Mesodermal cell (in vitro differentiated cells): Measurements from ENCODE around the gene LSMEM2.

ENCODE experiments used
- H3K27ac ChIP-seq: 2 replicates; pipeline ENCODE4 v1.7.0; 2013; ENCODE audit warnings: mild to moderate bottlenecking, low read depth, low read length, moderate library complexity; ENCODE audit not compliant: severe bottlenecking
- H3K36me3 ChIP-seq: 2 replicates; pipeline ENCODE4 v1.7.1; 2013; ENCODE audit warnings: mild to moderate bottlenecking, low read length, moderate library complexity; ENCODE audit not compliant: control insufficient read depth, insufficient read depth
- H3K4me1 ChIP-seq: one replicate; pipeline ENCODE4 v1.7.1; 2013; ENCODE audit warnings: mild to moderate bottlenecking, low read length; ENCODE audit not compliant: insufficient read depth, control insufficient read depth, poor library complexity, severe bottlenecking
- H3K4me3 ChIP-seq: 2 replicates; pipeline ENCODE4 v1.7.0; 2013; ENCODE audit warnings: low read length, control low read depth, mild to moderate bottlenecking; ENCODE audit not compliant: insufficient read depth, poor library complexity, severe bottlenecking; ENCODE audit errors: extremely low read depth
- H3K9me3 ChIP-seq: 2 replicates; pipeline ENCODE4 v1.7.1; 2013; ENCODE audit warnings: mild to moderate bottlenecking, low read length, moderate library complexity; ENCODE audit not compliant: control insufficient read depth
- WGBS, 2 experiments: methylation state at CpG; one replicate each; pipeline ENCODE4 v1.1.5; 2013; ENCODE audit warnings: missing lambda C conversion rate in 2 of 2; ENCODE audit not compliant: insufficient coverage in 2 of 2; 5-methylcytosine and 5-hydroxymethylcytosine counted together

The LSMEM2 gene

DNA sequence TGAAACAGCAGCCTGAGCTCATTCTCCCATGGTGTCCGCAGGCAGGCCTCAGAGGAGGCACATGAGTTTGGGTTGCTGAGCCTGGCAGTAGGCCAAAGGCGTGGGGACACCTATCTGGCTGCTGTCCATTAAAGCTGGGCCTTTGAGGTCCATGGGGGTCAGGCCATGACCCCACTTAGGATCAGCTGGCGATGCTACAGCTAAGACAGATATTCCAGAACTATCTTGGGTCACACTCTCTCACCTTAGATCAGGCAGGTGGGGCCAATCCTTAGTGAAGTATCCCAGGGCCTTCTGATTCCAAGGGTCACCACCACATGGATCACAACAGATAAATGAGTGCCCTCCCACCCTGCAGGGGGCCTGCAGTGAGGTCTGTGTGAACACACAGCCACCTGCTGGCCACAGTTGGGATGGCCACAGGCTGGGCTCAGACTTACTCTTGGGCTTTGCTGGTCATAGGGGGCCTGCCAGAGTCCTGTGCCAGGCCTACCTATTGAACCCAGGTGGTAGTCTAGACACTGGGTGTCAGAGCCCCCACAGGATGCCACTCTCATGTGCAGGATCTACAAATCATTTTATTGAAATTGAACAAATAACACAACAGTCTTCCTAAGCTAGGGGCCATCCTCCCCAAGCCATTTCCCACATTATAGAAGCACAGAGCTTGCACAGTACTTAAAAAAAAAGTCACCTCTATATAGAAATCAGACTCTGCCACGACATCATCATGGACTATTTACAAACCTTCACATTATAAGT, 45.6 kb downstream of the LSMEM2 start:
- peaks cover 44% of the 10 kb centered on the region for H3K4me1 ChIP-seq
- WGBS, 2 experiments: 73 to 80% methylated on average over 4 of the region's 4 CpGs
- no peaks in the 10 kb centered on the region for H3K9me3 ChIP-seq
- no peak overlapping the region for H3K4me3 ChIP-seq
- H3K27ac ChIP-seq: no peak overlapping the region
- H3K36me3 ChIP-seq: peaks cover 36% of the 10 kb centered on the region

GRCh38 chr3:50325113-50325480, 46.2 kb downstream of the LSMEM2 start:
- Histone ChIP-seq H3K4me3 (no peak overlapping the region), H3K27ac (no peak overlapping the region), H3K36me3 (peaks cover 36% of the 10 kb centered on the region), H3K4me1 (peaks cover 40% of the 10 kb centered on the region), H3K9me3 (no peaks in the 10 kb centered on the region)
- no CpG with 5 or more reads among the region's 2 CpGs for WGBS, 2 experiments

DNA sequence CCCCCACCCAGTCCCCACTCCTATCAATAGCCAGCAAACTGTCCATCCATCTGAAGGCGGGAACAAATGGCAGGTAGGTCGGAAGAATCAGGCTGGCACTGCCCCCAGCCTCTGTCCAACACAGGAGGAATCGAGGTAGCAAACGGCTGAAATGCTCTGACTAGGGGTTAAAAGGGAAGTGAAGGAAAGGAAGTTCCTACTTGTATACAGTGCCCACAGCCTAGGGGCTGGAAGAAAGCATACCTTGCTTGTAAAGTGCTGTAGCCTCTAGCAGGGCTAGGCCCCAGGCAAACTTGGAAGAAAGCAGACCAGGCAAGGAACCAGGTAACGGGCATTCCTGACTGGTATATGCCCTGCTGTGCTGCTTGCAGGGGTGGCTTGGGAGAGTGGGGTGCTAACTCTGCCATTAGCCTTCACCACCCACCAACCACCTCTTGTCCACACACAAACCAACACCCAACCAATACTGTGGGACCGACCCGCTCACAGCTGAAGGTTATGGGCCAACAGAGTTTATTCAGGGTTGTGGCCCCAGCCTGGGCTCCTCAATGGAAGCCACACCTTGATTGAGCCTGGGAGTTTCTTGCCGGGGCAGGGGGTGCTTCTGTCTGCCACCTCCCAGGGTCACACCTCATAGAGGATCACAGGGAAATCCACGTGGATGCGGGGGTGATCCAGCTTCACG, 46.8 kb downstream of the LSMEM2 start:
- Histone ChIP-seq H3K4me1 (peaks cover 37% of the 10 kb centered on the region), H3K27ac (no peak overlapping the region), H3K4me3 (no peak overlapping the region), H3K36me3 (peaks cover 38% of the 10 kb centered on the region), H3K9me3 (no peaks in the 10 kb centered on the region)
- 90 to 95% methylated on average over 9 to 11 of the region's 11 CpGs for WGBS, 2 experiments

GRCh38 chr3:50326182-50326541, 47.3 kb downstream of the LSMEM2 start:
- 94 to 96% methylated on average over 3 to 7 of the region's 8 CpGs for WGBS, 2 experiments
- Histone ChIP-seq H3K9me3 (no peaks in the 10 kb centered on the region), H3K4me1 (peaks cover 37% of the 10 kb centered on the region), H3K4me3 (no peak overlapping the region), H3K27ac (no peak overlapping the region), H3K36me3 (peaks cover 44% of the 10 kb centered on the region)

DNA sequence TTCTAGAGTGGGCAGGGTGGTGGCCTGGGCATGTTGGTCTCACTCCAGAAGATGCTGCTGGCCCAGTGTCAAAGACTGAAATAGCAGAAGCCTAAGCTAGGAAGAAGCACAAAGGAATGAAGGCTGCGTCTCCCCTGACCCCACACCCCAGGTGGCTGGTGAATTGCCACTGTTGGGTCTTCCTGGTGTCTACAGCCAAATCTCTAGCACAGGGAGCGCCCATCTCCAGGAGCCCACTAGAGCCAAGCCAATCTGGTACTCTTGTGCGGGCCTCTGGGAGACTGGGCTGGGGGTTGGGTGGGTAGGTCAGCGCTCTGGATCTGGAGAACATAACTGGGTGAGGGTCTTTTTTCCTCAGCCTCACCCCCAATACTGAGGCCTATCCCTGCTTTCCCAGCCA, 48.2 kb downstream of the LSMEM2 start:
- H3K4me1 ChIP-seq: peaks cover 34% of the 10 kb centered on the region
- H3K4me3 ChIP-seq: peak overlapping the region; percentile 91
- 90 to 100% methylated on average over 2 of the region's 4 CpGs for WGBS, 2 experiments
- no peaks in the 10 kb centered on the region for H3K9me3 ChIP-seq
- peaks cover 53% of the 10 kb centered on the region for H3K36me3 ChIP-seq
- H3K27ac ChIP-seq: no peak overlapping the region

GRCh38 chr3:50327943-50328691, 49.2 kb downstream of the LSMEM2 start, which contains the start of gene TUSC2:
TUSC2 (minus strand) TSS chr3:50328223; CDS start chr3:50328099, 124 bp downstream.
- Histone ChIP-seq H3K9me3 (no peaks in the 10 kb centered on the region), H3K27ac (peak within 1 kb of the TSS; percentile 57), H3K4me3 (peak within 1 kb of the TSS; percentile 91), H3K4me1 (peaks cover 24% of the 10 kb centered on the region), H3K36me3 (peaks cover 61% of the 10 kb centered on the region)
- 8 to 12% methylated on average over 37 to 46 of the region's 55 CpGs for WGBS, 2 experiments

DNA sequence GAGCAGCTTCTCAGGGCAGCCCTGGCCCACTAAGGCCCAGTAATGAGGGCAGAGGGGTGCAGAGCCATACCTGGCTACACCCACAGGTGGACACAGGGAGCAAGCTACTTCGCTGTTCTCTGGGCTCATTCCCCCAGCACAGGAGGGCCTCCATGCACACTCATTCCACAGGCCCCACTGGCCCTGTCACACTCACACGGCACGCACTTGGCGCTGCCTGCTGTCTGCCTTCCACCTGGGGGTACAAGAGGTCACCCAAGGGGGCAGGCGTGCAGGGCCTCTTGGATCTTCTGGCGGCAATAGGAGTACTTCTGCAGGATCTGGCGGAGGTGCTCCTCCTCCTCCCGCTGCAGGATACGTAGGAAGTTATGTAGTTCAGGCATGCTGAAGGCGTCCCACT, 51.4 kb downstream of the LSMEM2 start:
- peaks cover 61% of the 10 kb centered on the region for H3K36me3 ChIP-seq
- H3K27ac ChIP-seq: no peak overlapping the region
- H3K4me3 ChIP-seq: no peak overlapping the region
- H3K9me3 ChIP-seq: no peaks in the 10 kb centered on the region
- H3K4me1 ChIP-seq: peaks cover 26% of the 10 kb centered on the region
- 94 to 98% methylated on average over 8 of the region's 10 CpGs for WGBS, 2 experiments

- H3K9me3 ChIP-seq: no peaks in the 10 kb centered on the region
- peaks cover 50% of the 10 kb centered on the region for H3K36me3 ChIP-seq
- no peak overlapping the region for H3K4me3 ChIP-seq
- 97 to 99% methylated on average over 19 of the region's 19 CpGs for WGBS, 2 experiments
- peaks cover 34% of the 10 kb centered on the region for H3K4me1 ChIP-seq
- no peak overlapping the region for H3K27ac ChIP-seq
Measured at GRCh38 chr3:50331364-50331907, 52.5 kb downstream of the LSMEM2 start.

DNA sequence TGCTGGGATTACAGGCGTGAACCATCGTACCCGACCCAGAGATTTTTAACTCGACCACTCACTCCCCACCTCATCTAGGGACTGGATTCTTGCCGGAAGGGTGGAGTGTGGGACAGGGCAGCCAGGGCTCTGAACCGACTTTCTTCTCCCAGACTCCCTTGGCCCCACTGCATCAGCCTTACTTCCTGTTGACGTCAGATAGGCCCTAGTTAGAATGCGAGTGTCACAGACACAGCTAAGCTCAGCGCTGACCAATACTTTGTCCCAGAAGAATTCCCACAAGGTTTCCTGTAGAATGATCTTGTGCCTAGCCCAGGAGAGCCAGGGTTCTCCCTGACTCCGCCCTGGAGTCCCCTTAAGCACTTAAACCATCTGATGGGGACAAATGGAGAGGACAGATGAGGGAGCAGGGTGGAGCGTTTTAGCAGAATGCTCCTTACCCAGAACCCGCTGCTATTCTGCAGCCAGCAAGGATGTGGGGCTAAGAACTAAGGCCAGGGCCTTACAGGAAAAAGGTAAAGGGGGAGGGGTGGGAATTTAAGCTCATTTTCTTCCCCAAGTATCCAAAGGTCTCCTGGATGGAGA, 54.9 kb downstream of the LSMEM2 start:
- peaks cover 48% of the 10 kb centered on the region for H3K36me3 ChIP-seq

DNA sequence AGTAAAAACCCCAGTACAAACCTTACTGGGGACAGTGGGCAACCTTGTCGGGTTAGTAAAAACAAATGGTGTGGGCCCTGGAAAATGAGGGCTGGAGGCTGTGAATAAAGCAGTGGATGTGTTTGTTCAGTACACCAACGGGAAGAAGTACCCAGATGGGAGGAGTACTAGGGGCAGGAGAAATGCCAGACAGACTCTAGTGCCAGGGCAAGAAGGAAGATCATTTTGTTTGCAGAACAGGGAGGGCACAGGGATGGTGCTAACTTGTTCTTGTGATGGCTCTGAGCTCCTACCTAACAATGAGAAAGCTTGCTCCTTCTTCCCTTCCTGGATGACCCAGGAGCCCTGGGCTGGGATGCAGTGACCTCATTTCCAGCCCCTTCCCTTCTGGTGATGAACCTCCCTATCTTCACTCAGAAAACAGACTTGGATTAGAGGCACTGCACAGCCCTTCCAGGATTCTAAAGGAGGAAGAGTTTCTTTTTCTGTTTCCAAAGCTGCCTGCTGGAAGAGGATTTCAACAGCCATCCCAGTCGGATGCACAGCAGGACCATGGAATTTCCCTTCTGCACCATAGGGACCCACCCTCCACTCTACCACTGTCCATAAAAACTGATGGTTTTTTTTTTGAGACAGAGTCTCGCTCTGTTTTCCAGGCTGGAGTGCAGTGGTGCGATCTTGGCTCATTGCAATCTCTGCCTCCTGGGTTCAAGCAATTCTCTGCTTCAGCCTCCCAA, 55.6 kb downstream of the LSMEM2 start:
- 95 to 96% methylated on average over 4 to 5 of the region's 5 CpGs for WGBS, 2 experiments

More for the DNA sequence above, 54.9 kb downstream of the LSMEM2 start:
- H3K4me1 ChIP-seq: peaks cover 23% of the 10 kb centered on the region
- no peaks in the 10 kb centered on the region for H3K9me3 ChIP-seq
- 86 to 91% methylated on average over 3 to 12 of the region's 12 CpGs for WGBS, 2 experiments
- no peak overlapping the region for H3K4me3 ChIP-seq
- peak overlapping the region; percentile 69 for H3K27ac ChIP-seq

More for the DNA sequence above, 55.6 kb downstream of the LSMEM2 start:
- H3K36me3 ChIP-seq: peaks cover 45% of the 10 kb centered on the region
- no peaks in the 10 kb centered on the region for H3K9me3 ChIP-seq
- H3K4me1 ChIP-seq: peaks cover 23% of the 10 kb centered on the region
- no peak overlapping the region for H3K4me3 ChIP-seq
- H3K27ac ChIP-seq: peak overlapping the region; percentile 69
